GM03348 (cell line): ENCODE data around the gene ERC2.

Experiments used
- DNase-seq: peaks from one replicate; pipeline ENCODE4 v3.0.0; 2012; ENCODE audit warnings: low spot score

Gene ERC2

GRCh38 chr3:55923626-55924025 is 544.6 kb downstream of the ERC2 start:
- no peak for DNase-seq

DNA sequence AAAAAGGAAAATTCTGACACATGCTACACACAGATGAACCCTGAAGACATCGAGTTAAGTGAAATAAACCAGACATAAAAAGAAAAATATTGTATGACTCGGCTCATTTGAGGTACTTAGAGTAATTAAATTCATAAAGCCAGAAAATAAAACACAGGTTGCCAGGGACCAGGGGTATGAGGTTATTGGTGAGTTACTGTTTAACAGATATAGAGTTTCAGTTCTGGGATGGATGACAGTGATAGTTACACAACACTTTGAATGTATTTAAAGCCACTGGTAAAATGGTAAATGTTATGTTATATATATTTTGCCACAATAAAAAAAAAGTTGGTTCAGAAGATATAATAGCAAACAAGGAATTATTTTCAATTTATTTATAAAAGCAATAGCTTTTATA is 545.1 kb downstream of the ERC2 start:
- DNase-seq = no peak

DNA sequence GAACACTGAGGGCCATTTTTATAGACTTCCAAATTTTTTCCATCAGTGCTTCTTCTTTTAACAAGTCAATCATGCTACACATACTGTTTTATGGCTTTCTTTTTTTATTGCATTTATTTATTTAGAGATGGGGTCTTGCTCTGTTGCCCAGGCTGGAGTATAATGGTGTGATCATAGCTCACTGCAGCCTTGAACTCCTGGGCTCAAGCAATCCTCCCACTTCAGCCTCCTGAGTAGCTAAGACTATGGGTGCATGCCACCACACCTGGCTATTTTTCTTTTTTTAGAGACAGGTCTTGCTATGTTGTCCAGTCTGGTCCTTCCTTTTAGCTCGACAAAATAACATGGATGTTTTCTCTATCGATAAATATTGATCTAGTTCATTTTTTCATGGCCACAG is 555.4 kb downstream of the ERC2 start:
- no peak for DNase-seq

DNA sequence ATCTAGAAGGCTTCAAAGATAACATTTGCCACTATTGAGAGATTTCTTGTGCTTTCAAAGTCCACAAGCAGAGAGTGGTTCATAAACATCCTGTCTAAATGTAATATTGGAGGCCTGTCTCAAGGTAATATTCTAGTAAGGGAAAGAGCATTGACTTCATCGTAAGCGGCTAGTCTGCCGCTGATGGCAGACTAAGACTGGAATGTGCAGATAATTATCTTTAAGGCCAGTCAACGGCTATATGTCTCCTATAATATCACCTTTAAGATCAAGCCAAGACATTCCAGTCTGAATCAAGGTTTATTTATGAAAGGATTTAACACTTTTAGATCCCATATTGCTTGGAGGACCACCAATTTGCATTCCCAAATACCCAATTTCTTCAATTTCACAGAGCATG is 557.0 kb downstream of the ERC2 start:
- DNase-seq = no peak

- DNase-seq = no peak
Measured at GRCh38 chr3:55910543-55910942, 557.7 kb downstream of the ERC2 start.

DNA sequence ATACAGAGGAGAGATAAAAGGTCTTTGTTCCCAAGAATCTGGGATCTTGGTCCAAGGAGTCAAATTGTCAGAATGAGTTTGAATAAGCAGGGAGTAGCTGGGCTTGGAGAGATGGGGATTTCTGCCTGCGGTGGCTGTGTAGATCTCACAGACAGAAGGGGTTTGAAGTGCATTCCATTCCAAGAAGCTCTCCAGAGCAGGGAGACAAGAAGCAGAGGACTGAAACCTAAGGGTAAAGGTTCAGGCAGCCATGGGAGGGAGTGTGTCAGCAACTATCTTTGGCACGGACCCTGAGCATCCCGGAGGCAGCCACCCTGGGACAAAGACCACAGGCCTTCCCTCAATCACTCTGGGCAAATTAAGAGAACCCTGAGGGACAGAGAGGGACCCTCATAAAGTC is 558.9 kb downstream of the ERC2 start:
- no peak for DNase-seq

DNA sequence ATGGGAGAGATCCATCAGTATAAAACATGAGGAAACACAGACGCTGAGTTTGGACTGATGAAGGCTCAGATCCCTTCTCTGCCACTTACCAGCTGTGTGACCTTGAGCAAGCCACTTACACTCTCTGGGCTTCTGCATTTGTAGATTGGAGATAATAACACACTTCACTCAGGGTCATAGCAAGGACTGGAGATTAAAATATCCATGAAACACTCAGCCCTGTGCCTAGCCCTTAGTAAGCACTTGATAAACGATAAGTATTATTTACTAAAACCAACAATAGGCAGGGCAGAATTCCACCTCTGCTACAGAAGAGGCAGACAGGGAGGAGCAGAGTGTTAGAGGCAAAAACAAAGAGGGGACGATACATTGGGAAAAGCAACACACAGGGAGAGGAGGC is 560.7 kb downstream of the ERC2 start:
- DNase-seq = no peak

DNA sequence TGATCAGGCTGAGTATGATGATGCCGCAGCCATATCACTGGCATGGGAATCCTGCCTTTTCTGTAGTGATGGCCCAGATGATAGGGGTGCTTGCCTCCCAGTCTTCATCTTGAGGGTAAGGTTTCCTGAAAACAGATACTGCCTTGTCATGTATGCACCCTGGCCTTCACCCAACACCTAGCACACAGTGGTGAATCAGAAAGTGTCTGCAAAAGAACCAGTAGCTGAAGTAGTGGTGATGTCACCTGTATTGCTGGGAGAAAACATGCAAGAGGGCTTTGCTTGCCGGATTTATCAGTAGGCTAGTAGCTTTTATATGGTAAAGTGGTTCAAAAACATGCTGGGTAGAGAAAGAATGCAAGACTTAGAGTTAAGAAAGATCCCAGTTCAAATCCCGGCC is 561.4 kb downstream of the ERC2 start:
- DNase-seq = no peak

DNA sequence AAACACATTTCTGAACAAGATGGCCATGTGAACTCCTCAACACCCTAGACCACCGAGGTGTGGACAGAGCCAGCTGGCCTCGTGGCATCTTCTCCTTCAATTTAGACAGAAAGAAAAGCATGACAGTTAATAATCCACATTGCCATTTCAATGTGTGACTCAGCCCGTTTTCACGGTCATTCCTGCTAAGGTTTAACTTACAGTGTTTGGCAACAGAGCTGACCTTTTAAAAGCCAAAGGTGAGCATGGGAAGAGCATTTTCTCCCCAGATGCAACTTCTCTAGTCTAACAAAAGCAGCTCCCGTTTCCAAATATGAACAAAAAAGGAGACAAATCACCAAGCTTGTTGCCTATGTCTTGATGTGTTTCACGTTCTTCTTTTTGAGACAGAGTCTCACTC is 563.6 kb downstream of the ERC2 start:
- no peak for DNase-seq

- no peak for DNase-seq
Measured at GRCh38 chr3:55903680-55904079, 564.6 kb downstream of the ERC2 start.

DNA sequence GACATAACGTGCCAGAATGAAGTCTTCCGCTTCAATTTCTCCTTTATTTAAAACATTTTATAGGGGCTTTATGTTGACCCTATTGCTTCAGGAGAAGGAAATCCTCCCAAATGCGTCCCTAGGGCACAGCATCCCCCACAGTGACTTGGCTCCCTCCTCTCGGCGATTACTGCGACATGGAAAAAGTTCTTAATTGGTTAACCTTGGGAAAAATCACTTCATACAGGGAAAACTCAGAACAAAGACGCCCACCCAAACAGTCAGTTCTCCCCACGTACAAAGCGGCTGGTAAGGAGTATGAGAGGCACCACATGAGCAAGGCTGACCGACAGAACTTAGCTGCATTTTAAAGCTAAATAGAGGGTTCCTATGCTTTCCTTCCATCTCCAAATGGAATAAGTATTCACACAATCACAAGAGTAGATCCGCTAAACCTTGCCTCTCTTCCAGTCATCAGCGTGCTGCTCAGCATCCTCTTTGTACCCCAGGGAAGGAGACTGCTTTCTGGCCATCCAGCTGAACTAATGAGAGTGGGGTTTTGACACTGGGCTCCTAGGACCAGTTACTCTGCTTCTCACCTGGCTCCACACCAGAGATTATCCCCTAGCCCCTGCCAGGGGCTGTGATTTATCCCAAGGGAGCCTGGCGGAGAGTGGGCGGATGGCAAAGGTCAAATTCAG is 565.9 kb downstream of the ERC2 start:
- DNase-seq = no peak

- no peak for DNase-seq
Measured at GRCh38 chr3:55899887-55900286, 568.4 kb downstream of the ERC2 start.

- DNase-seq = peak; percentile 6
Measured at GRCh38 chr3:55897573-55898224, 570.6 kb downstream of the ERC2 start.

- no peak for DNase-seq
Measured at GRCh38 chr3:55895897-55896566, 572.2 kb downstream of the ERC2 start.

DNA sequence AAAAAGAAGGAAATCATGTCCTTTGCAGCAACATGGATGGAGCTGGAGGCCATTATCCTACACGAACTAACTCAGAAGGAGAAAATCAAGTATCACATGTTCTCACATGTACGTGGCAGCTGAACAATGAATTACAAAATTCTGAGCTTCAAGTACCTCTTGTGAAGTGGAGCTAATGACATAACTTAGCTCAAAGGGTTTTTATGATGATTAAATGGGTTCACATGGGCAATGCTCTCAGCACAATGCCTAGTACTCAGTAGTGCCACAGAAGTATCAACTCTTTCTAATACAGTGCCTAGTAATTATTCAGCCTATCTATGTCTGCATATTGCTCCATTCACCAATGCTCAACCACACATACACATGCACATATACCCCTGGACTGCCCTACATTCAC is 573.7 kb downstream of the ERC2 start:
- DNase-seq = no peak

DNA sequence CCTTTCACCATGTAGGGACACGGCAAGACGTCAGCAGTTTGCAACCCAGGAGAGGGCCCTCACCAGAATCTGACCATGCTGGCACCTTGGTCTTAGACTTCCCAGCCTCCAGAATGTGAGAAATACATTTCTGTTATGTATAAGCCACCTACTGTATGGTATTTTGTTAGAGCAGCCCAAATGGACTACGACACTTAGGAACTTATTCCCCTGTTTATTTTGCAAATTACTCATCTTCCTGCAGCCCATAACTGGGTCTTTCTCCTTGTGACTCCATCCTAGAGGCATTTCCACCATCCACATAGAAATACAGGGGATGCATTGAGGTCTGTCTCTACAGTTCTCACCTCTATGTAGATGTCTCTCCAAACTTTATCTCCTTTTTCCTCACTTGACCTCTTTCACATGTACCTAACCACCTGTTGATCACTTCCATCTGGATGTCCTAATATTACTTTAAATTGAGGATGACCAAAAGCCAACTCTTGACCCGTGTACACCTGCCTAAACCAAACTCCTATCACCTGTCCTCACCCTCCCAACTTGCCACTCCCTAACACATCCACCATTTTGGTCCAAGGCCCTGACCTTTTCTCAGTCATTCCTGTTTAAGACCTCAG is 575.1 kb downstream of the ERC2 start:
- DNase-seq = no peak

- no peak for DNase-seq
Measured at GRCh38 chr3:55891106-55891505, 577.2 kb downstream of the ERC2 start.

- DNase-seq = no peak
Measured at GRCh38 chr3:55888282-55888885, 579.9 kb downstream of the ERC2 start.

- DNase-seq = peak; percentile 7
Measured at GRCh38 chr3:55885721-55886120, 582.5 kb downstream of the ERC2 start.

DNA sequence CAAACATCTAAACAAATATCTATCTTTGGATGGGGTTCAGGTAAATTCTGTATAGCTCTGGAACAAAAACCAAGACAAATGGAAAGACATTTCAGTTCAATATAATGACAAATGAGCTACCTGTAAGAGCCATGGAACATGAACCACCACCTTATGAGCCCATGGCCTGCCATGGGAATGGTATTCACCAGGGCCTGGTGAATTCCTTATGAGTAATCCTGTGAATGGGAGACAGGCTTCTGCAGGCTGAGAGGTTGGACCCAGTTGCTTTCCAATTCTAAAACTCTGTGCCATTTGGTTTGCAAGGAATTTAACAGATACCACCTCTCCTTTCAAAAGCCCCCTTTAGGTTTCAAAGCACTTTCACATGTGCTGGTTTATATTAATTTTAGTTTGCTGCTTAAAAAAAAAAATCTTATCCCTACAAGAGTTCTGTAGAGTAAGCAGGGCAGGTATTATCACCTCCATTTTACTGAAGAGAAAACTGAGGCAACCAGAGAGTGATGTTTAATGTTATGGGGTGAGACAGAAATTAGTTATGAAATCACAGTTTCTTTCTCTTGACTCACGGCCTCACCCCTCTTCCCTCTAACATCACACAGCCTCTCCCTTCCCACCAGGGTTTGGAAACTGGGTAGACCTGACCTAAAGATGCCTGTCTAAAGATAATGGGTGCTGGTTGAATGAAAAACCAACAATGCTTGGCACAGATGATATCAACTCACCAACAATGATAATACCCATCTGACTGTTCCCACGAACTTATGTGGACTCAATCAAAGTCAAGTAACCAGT is 583.6 kb downstream of the ERC2 start:
- DNase-seq = no peak

DNA sequence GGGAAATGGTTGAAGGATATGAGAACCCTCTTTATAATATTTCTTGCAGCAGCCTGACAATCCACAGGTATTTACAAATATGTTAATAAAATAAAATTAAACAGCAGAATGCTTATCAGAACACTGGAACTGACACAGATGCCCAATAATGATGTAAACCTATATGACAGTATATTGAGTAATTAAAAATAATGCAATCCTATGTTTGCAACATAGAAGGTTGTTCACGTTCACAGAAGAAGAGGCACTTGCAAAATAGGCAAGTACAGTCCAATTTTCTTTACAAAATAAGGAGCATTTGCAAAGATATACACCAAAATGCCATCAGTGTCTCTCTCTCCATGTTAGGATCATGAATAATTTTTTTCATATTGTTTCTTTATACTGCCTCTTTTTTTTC is 584.2 kb downstream of the ERC2 start:
- DNase-seq = no peak

DNA sequence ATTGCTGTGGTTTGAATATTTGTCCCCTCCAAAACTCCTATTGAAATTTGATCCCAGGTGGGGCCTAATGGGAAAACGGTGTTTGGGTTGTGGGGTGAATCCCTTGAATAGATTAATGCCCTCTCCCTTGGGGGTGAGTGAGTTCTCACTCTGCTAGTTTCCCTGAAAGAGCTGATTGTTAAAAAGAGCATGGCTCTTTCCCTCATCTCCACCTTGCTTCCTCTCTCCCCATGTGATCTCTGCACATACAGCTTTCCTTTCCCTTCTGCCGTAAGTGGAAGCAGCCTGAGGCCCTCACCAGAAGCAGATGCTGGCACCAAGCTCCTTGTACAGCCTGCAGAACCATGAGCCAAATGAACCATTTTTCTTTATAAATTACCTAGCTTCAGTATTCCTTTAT is 586.3 kb downstream of the ERC2 start:
- no peak for DNase-seq
